PFSK-1 (cell line): ENCODE results near the gene HDAC4.

Experiments
- POLR2AphosphoS5 ChIP-seq: IDR thresholded peaks from 2 replicates; pipeline ENCODE4 v1.6.1; 2012; ENCODE audit warnings: low read depth, mild to moderate bottlenecking, control low read depth, low read length, moderate library complexity
- SIN3A ChIP-seq: IDR thresholded peaks from 2 replicates; pipeline ENCODE4 v1.6.1; 2012; ENCODE audit warnings: mild to moderate bottlenecking, low read length, moderate library complexity, borderline replicate concordance; ENCODE audit not compliant: insufficient read depth

GRCh38 chr2:239216614-239217273 is 184.1 kb downstream of the HDAC4 start:
- TF ChIP-seq POLR2AphosphoS5 (no peak), SIN3A (no peak)
